Measurements from ENCODE around the gene PARPBP. TPM values are rescaled to one million over a fixed set of nuclear protein-coding genes. Genes with fewer than 3 reads are reported as not detected.
A peak's percentile ranks its signal among the peaks of the same experiment; 100 is the strongest.

Gene PARPBP
- total and polyA plus RNA-seq, 2 of the 13 experiments (the other 11 are each of a cell fraction or from before 2014, with no cell fraction given): 6.7 to 28.4 TPM

GRCh38 chr12:102172436-102172835 is 52.5 kb downstream of the PARPBP start (continued):
- no peak for TF ChIP-seq BCLAF1 (IDR thresholded peaks at IDR 0.05)

GRCh38 chr12:102174117-102174516 is 54.1 kb downstream of the PARPBP start:
- WGBS (ENCODE audit: low lambda C conversion rate): 100% methylated on average over 2 of the region's 2 CpGs
- intact Hi-C loops (cut with micrococcal nuclease; ENCODE audit: unreplicated experiment): no loop called here

GRCh38 chr12:102174761-102175160 is 54.8 kb downstream of the PARPBP start:
- no peak overlapping the region for H3K27ac ChIP-seq (ENCODE audit: extremely low read length, insufficient read depth, low read length)
- no peak for TF ChIP-seq NR2F2 (IDR thresholded peaks at IDR 0.05; ENCODE audit: borderline replicate concordance, low read depth)
- no peaks in the 10 kb centered on the region; a peak in 1 of 5 replicates for H3K36me3 ChIP-seq (replicated peaks in 1 of 2; ENCODE audit: control insufficient read depth in 1 of 2, insufficient read depth in 2 of 2, low read length in 2 of 2)
- BruUV-seq (replicated peaks): no TSS peak
- no peak overlapping the region for H3K9ac ChIP-seq (ENCODE audit: insufficient read depth, low read depth, low read length)
- H3K27me3 ChIP-seq (ENCODE audit: control insufficient read depth in 1 of 2, insufficient read depth in 2 of 2, low read length in 2 of 2): no peaks in the 10 kb centered on the region
- no peak overlapping the region for H3K4me3 ChIP-seq (replicated peaks in 1 of 3; ENCODE audit: insufficient read depth in 1 of 3, low read depth in 2 of 3, low read length in 3 of 3)
- no peaks in the 10 kb centered on the region for H4K20me1 ChIP-seq (ENCODE audit: insufficient read depth, low read length)
- intact Hi-C loops (cut with micrococcal nuclease; ENCODE audit: unreplicated experiment): no loop called here
- H3K4me1 ChIP-seq (ENCODE audit: insufficient read depth, low read length): no peaks in the 10 kb centered on the region
- DNase-seq (ENCODE audit: low spot score): no peak
- ChIA-PET POLR2A (no interaction called here), CTCF (ENCODE audit: low intra/inter-chr PET ratio, low total read pairs) (no interaction called here)
- no peak overlapping the region for H3K4me2 ChIP-seq (ENCODE audit: low read depth, low read length)
- in situ Hi-C loops (cut with HindIII; ENCODE audit: extremely low pct_ligation_motif_present, low pct_unique_long_range_greater_than_20kb): no loop called here
- H2AFZ ChIP-seq (ENCODE audit: low read length): no peak overlapping the region
- 97% methylated on average over 2 of the region's 2 CpGs for WGBS (ENCODE audit: low lambda C conversion rate)
- no peak for ATAC-seq
- no peak for FAIRE-seq
- H3K79me2 ChIP-seq (ENCODE audit: insufficient read depth, low read length): no peaks in the 10 kb centered on the region
- no peaks in the 10 kb centered on the region for H3K9me3 ChIP-seq (ENCODE audit: low read length)

More at GRCh38 chr12:102174117-102174516, 54.1 kb downstream of the PARPBP start:
- no peaks in the 10 kb centered on the region for H4K20me1 ChIP-seq (ENCODE audit: insufficient read depth, low read length)
- no peaks in the 10 kb centered on the region for H3K79me2 ChIP-seq (ENCODE audit: insufficient read depth, low read length)
- no peak overlapping the region for H3K9ac ChIP-seq (ENCODE audit: insufficient read depth, low read depth, low read length)
- FAIRE-seq: no peak
- no peak for TF ChIP-seq SMAD9 (CRISPR knock-in tag; IDR thresholded peaks at IDR 0.05)
- peak in 1 of 2 experiments; percentile 20; a peak in 1 of 4 replicates for TF ChIP-seq MAFK (conservative IDR thresholded peaks at IDR 0.05 in 1 of 2, IDR thresholded peaks at IDR 0.05 in 1 of 2; ENCODE audit: low read length in 2 of 2)
- no peaks in the 10 kb centered on the region for H3K4me1 ChIP-seq (ENCODE audit: insufficient read depth, low read length)
- H3K4me3 ChIP-seq (replicated peaks in 1 of 3; ENCODE audit: insufficient read depth in 1 of 3, low read depth in 2 of 3, low read length in 3 of 3): no peak overlapping the region
- ChIA-PET CTCF (ENCODE audit: low intra/inter-chr PET ratio, low total read pairs) (no interaction called here), POLR2A (no interaction called here)
- no peak overlapping the region for H3K4me2 ChIP-seq (ENCODE audit: low read depth, low read length)
- DNase-seq (ENCODE audit: low spot score): no peak
- no peaks in the 10 kb centered on the region; a peak in 1 of 5 replicates for H3K36me3 ChIP-seq (replicated peaks in 1 of 2; ENCODE audit: control insufficient read depth in 1 of 2, insufficient read depth in 2 of 2, low read length in 2 of 2)
- no peaks in the 10 kb centered on the region for H3K27me3 ChIP-seq (ENCODE audit: control insufficient read depth in 1 of 2, insufficient read depth in 2 of 2, low read length in 2 of 2)
- BruUV-seq (replicated peaks): no TSS peak
- H3K27ac ChIP-seq (ENCODE audit: extremely low read length, insufficient read depth, low read length): no peak overlapping the region
- ATAC-seq: no peak
- H2AFZ ChIP-seq (ENCODE audit: low read length): no peak overlapping the region
- in situ Hi-C loops (cut with HindIII; ENCODE audit: extremely low pct_ligation_motif_present, low pct_unique_long_range_greater_than_20kb): no loop called here
- no peaks in the 10 kb centered on the region for H3K9me3 ChIP-seq (ENCODE audit: low read length)
